ENCODE results near the gene GAL3ST2.
"Not testable (repeated sequence)": the region's sequence is repeated elsewhere in the genome, so short reads cannot be mapped to it uniquely, and the experiment has no call there.

The GAL3ST2 gene

DNA sequence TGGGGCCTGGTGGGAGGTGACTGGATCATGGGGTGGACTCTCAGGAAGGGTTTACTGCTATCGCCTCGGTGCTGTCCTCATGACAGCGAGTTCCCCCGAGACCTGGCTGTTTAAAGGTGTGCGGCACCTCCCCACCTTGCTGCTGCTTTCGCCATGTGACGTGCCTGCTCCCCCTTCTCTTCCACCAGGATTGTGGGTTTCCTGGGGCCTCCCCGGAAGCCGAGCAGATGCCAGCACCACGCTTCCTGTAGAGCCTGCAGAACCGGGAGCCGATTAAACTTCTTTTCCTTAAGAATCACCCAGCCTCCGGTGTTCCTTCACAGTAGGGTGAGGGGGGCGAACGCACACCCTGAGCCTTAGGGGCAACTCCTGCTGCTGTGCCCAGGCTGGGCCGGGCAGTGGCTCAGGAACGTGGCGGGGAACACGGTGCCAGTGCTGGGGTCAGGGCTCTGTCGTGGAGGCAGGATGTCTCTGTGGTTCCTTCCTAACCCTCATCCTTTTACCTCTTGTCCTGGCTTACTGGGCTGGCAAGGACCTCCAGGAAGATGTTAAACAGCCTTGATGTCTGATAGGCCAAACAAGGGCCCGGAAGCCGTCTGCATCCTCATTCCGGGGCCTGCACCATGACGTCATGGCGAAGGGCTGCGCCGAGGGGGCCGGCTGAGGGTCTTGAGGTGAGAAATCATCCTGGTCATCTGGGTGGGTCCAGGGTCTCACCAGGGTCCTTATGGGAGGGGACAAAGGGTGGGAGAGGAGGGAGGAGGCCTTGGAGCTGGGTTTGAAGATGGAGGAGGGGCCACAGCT lies 45.0 kb downstream of the GAL3ST2 start:
- DNase-seq = no peak

DNA sequence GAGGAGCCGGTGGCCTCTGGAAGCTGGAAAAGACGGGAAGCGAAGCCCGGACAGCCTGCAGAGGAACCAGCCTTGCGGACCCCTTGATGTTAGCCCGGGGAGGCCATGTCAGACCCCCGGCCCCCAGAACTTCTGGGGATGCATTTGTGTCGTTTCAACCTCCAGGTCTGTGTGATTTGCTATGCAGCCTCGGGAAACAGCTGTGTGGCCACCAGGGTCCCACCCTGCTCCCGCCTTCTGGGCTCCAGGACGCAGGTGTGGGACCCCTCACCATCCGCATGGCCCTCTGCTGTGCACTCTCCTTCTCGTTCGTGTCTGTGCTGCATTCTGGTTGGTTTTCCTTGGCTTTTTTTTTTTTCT lies 45.6 kb downstream of the GAL3ST2 start:
- no peak for DNase-seq

DNA sequence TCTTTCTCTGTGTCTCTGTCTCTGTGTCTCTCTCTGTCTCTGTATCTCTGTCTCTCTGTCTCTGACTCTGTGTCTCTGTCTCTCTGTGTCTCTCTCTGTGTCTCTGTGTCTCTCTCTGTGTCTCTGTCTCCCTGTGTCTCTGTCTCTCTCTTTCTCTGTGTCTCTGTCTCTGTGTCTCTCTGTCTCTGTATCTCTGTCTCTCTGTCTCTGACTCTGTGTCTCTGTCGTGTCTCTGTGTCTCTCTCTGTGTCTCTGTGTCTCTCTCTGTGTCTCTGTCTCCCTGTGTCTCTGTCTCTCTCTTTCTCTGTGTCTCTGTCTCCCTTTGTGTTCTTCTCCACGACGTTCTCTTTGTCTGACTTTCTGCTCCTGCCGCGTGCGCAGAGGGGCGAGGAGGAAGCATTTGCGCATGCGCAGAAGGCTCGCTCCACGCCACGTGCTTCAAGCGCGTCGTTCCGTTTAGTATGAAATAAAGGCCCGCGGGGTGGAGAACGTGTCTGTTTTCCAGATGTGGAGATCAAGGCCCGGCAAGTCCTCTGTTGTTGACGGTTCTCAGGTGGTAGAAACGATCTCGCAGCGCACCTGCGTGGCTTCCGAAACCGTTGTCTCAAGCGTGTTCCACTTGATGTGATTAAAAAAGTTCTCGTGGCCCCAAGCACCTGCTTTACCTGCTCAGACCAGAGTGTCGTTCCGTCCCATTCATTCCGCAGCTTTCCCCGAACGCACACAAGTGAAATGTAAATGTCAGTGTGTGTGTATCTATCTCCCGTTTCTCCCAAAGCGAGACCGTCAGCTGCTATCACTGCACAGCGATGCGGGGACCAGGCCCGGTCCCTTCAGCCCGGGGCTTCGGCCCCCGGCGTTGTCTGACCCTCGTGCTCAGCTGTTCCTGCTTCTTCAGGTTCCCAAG lies 47.2 kb downstream of the GAL3ST2 start:
- not testable (repeated sequence) for DNase-seq

DNA sequence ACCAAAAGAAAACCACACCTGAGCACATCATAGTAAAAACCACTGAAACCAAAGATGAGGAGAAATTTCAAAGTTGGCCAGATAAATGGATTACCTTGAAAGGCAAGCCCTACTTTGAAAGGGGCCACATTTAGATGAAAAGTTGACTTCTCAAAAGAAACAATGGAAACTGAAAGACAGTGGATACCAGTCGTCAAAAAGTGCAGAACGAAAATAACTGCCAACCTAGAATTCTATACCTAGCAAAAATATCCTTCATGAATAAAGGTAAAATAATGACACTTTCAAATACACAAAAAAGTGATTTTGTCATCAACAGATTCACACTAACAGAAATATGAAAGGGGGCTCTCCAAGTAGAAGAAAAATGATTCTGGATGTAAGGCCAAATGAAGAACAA lies 50.8 kb downstream of the GAL3ST2 start:
- DNase-seq = no peak

DNA sequence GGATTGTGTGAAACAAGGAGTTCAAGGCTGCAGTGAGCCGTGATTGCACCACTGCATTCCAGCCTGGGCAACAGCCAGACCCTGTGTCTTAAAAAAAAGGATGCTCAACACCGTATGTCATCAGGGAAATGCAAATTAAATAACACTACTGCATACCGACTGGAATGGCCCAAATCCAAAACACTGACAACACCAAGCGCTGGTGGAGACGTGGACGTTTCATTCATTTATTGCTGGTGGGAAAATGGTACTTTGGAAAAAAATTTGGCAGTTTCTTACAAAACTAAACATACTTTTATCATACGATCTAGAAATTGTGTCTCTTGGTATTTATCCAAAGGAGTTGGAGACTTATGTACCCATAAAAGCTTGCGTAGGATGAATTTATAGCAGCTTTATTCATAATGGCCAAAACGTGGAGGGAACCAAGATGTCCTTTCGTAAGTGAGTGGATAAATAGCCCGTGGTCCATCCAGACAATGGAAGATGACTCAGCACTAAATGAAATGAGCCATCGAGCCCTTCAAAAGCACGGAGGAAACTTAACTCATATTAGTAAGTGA lies 56.6 kb downstream of the GAL3ST2 start:
- peak; percentile 59 for DNase-seq

DNA sequence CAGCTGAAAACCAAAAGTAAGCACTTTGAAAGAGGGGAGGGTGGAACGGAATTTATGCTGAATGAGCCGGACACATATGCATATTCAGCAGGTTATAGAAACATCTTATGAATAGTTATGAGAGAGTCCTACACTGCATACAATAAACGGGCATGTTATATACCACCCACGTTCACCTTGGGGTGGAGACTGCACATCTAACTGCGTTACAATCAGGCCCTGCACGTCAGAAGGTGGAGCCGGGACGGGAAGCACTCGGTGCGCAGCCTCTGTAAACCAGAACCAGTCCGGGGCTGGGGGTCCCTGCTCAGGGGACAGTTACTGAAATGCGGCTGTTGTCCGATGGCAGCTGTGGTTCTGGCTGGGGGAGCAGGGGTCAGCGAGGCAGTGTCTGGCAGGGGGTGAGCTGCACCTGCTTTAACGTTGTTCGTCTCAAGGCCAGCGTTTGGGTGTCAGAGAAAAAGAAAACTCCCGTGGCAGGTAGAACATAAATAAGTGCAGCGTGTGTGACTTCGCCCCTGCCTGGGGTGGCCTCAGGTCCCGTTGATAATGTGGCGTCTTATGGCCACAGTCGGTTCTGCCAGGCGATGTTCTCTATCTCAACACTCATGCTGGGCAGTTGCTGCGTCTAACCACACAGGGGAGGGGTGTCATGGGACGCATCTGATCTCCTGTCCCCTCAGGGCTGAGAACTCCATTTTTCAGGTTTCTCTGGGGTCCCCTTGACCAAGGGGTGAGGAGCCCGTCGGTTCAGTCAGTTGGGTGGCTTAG lies 57.3 kb downstream of the GAL3ST2 start:
- not testable (repeated sequence) for DNase-seq

DNA sequence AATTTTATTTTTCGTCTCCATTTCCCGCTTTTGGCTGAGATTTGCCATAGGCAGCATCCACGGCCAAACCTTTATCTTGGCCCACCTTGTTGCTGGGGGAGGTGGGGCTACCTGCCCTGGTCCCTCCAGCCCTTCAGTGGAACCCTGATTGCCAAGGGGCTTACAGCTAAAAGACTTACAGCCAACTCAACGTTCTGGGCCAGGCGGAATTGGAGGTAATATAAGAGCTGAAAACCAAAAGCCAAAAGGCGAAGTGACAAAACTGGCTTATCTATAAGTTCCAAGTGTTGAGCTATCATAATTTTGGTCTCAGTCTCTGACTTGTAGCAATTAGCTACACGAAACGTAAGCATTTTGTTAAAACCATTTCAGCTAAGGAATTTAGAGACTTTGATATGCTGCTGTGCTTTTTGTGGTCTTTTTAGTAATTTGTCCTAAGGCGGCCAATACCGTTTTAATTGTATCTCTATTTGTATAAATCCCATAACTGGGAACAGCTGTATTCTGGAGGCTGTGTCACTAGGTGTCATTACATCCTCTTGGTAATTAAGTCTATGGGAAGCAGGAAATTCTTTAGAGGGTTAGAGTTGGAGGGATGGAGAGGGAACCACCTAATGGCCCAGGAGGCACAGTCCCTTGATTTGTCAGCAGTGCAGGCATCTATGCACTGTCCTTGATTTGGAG lies 58.0 kb downstream of the GAL3ST2 start:
- DNase-seq = no peak

DNA sequence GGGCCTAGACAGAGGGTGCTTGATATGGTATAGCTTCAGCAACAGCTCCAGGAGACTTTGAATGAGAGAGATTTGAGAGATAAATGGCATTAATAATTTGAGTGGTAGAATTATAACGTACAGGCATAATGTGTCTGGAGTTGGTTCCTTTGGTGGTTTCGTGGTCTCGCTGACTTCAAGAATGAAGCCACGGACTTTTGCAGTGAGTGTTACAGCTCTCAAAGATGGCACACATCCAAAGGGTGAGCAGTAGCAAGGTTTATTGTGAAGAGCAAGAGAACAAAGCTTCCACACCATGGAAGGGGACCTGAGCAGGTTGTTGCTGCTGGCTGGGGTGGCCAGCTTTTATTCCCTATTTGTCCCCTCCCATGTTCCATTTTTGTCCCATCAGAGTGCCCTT lies 59.0 kb downstream of the GAL3ST2 start:
- peak; percentile 13 for DNase-seq

DNA sequence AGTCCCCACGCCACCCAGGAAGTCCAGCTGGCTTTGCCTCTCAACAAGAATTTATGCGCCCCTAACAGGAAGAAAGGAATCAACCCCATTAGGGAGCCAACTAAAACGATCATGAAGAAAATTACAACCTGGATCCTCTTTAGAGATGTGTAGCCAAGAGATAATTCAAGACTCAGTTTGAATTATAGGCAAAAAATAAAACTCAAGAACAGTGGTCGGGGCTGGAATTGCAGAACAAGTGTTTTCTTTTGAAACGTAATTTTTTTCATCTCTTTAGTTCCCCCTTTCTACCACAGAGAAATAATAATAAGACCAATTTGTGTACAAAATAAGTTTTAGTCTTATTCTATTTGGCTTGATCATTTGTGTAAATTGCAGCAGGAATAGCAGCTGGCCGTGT lies 59.7 kb downstream of the GAL3ST2 start:
- no peak for DNase-seq

DNA sequence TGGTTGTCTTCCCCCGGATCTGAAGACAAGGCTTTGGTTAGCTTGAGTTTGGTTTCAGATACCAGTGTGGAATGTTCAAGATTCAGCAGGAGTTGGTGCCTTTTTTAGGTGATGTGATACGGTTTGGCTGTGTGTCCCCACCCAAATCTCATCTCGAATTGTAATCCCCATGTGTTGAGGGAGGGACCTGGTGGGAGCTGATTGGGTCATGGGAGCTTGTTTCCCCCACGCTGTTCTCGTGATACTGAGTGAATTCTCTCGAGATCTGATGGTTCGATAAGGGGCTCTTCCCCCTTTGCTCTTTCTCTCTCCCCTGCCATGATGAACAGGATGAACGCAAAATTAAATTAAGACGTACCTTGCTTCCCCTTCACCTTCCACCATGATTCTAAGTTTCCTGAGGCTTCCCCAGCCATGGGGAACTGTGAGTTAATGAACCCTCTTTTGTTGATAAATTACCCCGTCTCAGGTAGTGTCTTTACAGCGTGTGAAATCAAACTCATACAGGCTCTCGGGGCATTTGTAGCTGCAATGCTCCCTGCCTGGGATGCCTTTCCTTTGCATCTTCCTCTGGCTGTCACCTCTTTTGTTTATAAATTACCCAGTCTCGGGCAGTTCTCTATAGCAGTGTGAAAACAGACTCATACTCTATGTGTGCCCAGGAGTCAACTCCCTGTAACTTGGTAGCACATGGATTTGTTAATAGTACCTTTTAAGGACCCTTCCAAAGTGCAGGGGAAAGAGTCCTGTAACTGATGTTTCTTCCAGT lies 60.8 kb downstream of the GAL3ST2 start:
- DNase-seq = no peak

DNA sequence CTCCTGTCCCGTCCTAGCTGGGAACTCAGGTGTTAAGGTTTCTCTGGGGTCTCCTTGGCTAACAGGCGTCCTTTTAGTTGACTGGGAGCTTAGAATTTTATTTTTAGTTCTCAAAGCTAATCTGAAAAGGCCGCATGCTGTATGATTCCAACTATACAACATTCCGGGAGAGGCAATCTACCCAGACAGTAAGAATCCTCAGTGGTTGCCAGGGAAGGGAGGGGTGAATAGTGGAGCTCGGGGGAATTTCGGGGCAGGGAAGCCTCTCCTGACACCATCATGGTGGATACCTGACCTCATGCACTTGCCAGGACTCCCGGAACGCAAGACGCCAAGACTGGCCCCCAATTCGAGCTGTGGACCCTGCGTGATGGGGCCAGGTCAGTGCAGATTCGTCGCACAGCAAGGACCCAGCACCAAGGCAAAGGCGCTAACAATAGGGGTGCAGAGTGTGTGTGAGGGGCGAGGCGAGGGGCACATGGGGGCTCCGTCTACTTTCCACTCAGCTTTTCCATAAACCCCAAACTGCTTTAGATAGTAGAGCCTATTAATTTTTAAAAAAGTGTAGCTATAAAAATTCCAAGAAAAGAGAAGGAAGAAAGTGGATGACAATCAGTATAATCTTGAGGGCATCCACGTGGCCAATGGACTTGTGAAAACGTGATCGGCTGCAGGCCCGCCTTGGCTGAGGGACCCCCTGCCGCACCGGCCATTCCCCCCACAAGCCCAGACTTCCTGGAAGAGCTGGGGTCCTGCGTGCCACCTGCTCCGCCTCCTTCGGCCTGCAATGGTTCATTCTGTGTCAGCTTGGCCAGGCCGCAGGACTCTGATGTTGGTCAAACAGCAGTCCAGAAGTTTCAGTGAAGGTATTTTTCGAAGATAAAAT lies 64.8 kb downstream of the GAL3ST2 start:
- no peak for DNase-seq

DNA sequence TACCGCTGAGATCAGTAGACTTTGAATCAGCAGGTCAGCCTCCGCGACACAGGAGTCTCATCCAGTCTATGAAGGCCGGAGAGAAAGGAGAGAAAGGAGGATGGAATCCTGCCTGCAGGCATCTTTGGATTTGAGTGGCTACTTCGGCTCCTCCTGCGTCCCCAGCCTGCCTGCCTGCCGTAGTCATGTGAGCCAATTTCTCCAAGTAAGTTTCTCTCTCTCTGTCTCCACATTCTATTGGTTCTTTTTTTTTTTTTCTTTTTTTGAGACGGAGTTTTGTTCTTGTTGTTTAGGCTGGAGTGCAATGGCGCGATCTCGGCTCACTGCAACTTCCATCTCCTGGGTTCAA lies 65.4 kb downstream of the GAL3ST2 start:
- no peak for DNase-seq

DNA sequence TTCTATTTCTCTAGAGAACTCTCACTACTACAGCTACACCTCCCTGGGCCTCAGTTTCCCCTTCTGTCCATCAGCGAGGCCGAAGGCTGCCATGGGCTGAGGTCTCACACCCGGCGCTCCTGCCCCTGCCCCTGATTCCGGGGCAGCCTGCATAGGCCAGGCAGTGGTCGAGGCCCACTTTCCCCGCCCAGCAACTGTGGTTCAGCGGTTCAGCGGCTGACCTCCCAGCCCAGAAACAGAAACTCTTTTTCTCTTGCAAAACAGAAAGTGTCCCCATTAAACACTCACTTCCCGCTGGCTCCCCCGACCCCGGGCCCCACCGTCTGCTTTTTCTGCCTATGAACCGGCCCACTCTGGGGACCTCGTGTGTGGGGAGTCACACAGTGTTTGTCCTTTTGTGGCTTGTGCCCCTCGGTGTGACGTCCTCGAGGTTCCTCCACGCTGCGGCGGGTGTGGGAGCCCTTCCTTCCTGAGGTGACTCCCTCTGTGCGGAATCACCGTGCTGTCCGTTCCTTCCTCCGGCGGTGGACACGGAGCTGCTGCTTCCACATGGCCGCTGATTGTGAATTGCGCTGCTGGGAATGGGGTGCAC lies 66.1 kb downstream of the GAL3ST2 start:
- DNase-seq = no peak

DNA sequence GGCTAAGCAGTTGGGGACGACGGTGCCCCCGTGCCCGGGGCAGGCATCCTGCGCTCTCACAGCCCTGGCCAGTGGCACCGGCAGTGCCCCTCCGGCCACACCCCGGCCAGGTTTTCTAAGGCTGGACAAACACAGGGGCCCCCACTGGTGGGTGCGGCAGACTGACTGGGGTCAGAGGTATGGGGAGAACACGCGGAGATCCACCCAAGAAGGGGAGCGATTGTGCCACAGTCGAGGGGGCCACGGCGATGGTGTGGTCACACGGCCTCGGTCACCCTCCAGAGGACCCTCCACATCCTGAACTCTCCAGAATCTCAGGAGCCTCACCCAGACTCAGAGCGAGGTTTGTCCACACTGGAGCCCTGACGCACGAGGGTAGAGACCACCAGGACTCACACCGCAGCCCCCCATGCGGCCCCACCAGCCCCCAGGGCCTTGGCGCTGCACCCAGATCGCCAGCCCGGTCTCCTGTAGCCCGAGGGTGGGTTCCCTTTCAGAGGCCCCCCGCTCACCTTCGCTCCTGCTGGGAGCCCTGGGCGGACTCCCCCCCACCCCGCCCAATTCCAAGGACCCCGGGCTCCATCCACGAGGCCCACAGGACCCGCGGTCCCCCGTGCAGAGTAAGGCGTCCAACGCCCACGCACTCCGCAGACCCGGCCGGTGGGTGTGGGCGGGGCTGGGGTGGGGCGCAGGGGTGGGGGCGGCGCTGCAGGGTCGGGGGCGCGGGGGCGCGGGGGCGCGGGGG lies 66.9 kb downstream of the GAL3ST2 start:
- DNase-seq = no peak

DNA sequence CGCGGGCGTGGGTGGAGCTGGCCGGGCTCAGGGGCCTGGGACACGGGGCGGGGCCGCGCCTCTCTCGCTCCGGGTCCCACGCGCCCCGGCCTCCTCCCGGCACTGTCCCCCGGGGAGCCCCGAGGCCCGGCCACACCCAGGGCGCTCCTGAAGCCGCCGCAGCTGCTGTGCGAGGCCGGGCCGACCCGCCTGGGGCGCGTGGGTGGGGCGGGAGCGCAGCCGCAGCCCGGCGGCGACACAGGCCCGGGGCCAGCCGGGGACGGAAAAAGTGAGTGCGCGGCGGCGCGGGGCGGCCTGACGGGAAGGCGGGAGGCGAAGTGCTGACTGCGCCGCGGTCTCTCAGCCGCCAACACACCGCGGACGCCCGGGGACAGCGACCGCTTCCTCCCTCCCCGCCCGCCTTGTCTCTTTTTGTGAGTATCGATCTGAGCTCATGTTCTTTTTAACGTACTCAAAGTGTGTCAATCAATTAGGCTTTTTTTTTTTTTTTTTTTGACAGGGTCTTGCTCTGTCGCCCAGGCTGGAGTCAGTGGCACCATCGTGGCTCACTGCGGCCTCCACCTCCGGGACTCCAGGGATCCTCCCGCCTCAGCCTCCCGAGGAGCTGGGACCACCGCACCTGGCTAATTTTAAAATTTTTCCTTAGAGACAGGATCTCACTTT lies 67.6 kb downstream of the GAL3ST2 start:
- peak; percentile 25 for DNase-seq

DNA sequence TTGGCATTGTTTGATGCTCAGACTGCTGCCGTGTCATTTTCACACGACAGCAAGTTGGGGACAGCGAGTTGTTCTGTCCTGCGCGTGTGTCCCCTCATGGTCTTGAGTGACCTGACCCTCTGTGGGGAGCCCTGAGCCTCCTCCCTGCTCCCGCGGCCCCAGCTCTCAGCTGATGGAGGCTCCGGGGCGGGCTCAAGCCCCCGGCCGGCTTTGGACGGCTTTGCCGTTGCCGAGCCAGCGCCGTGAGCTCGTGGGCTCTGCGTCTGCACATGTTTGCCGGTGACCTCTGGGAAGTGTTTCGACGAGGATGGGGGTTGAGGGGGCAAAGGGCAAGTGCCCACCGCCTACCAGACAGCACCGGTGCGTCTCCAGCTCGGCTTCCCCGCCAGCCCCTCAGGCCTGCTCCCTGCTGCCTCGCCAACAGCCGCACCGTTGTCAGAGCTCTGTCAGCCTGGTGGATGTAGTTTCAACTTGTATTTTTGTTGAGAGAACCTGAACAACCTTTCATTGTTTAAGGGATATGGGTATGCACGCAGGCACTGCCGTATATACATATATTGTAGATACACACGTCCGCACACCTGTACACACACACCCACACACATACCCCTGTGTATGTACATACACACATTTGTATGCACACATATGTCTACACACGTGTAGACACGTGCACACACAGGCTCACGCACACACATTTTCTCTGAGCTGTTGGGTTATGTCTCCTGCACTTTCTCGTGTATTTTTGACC lies 68.4 kb downstream of the GAL3ST2 start:
- DNase-seq = no peak

DNA sequence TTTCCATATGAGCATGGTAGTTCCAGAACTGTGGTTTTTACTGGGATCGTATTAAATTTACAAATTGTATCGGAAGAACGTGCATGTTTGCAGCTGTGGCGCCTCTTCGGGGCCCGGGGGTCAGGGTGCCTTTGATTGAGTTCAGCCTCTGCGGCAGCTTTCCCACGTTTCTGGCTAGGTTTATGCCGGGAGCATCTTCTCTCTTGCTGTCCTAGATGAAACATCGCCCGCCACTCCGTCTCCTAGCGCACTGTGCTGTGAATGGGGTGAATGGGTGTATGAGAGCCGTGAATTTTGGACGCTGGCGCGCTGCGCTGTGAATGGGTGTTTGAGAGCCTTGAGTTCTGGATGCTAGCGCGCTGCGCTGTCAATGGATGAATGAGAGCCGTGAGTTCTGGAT lies 69.8 kb downstream of the GAL3ST2 start:
- no peak for DNase-seq
